Lung (tissue), 12 donors: ENCODE measurements around the gene CAMK1D. TPM values are rescaled to one million over a fixed set of nuclear protein-coding genes. Genes with fewer than 3 reads are reported as not detected.

ENCODE experiments used
- ATAC-seq: fragments of 200-7000 bp; cut with Tn5 transposase; one replicate; pipeline ENCODE4 v1.9.1; 2020; ENCODE audit warnings: moderate number of reproducible peaks; ENCODE audit not compliant: insufficient read depth, low FRiP score
- DNase-seq, 3 donors: peaks; one replicate each; pipeline ENCODE4 v3.0.0-alpha.2; 2013 to 2017
- H3K27ac ChIP-seq, 2 donors: one replicate each; pipeline ENCODE4 v1.5.1; 2013; ENCODE audit warnings: mild to moderate bottlenecking in 2 of 2, moderate library complexity in 2 of 2, control low read depth in 1 of 2, inconsistent platforms in 1 of 2, low read depth in 1 of 2, low read length in 1 of 2
- H3K27me3 ChIP-seq, 3 donors: one replicate each; pipeline ENCODE4 v1.5.1; 2013; ENCODE audit warnings: low read length in 2 of 3; ENCODE audit not compliant: control insufficient read depth in 3 of 3, insufficient read depth in 3 of 3
- H3K36me3 ChIP-seq, 4 donors: one replicate each; pipeline ENCODE4 v1.5.1; 2013; ENCODE audit warnings: low read length in 4 of 4, mild to moderate bottlenecking in 1 of 4, moderate library complexity in 1 of 4; ENCODE audit not compliant: control insufficient read depth in 4 of 4, insufficient read depth in 4 of 4
- H3K4me1 ChIP-seq, 5 donors: one replicate each; pipeline ENCODE4 v1.5.1; 2013; ENCODE audit warnings: low read length in 5 of 5, mild to moderate bottlenecking in 2 of 5, moderate library complexity in 1 of 5; ENCODE audit not compliant: control insufficient read depth in 5 of 5, insufficient read depth in 5 of 5
- H3K4me3 ChIP-seq: one replicate; pipeline ENCODE4 v1.5.1; 2013; ENCODE audit warnings: mild to moderate bottlenecking, control low read depth, moderate library complexity
- H3K9ac ChIP-seq, 2 donors: one replicate each; pipeline ENCODE4 v1.5.1; 2013; ENCODE audit warnings: low read length in 2 of 2, control low read depth in 1 of 2; ENCODE audit not compliant: insufficient read depth in 1 of 2
- H3K9me3 ChIP-seq, 4 donors: one replicate each; pipeline ENCODE4 v1.5.1; 2013; ENCODE audit warnings: low read length in 3 of 4, mild to moderate bottlenecking in 1 of 4, moderate library complexity in 1 of 4; ENCODE audit not compliant: control insufficient read depth in 4 of 4, insufficient read depth in 3 of 4
- CTCF ChIP-seq: IDR thresholded peaks from 2 replicates; pipeline ENCODE4 v1.5.1; 2012; ENCODE audit warnings: mild to moderate bottlenecking; ENCODE audit errors: control extremely low read depth, extremely low read depth
- WGBS, 2 donors: extraction: QIAGEN DNeasy Blood & Tissue Kit; methylation state at CpG; one replicate each; pipeline ENCODE4 v1.1.7; 2013; 5-methylcytosine and 5-hydroxymethylcytosine counted together
- polyA plus RNA-seq, 2 donors: library from polyadenylated mRNA; stranded (reverse); fragments of 200-250 nt; gene quantifications; one replicate each; pipeline ENCODE4 v1.2.1, GENCODE V29; 2013
- total RNA-seq, 2 donors: library from RNA; depleted of rRNA in 1 of 2; stranded (reverse); fragments of >200 nt in 1 of 2; gene quantifications; one replicate each; pipeline ENCODE4 v1.2.1, GENCODE V29; 2014 to 2021
- donor health status: control.
- donor health status: control.
- donor health status: Bipolar disorder and iron deficiency.
- donor health status: healthy.
- donor health status: DM: yes; HTN: yes; CAD: no.

The CAMK1D gene
- total and polyA plus RNA-seq, 4 donors = 3.2 to 37.4 (median 7.0) TPM

DNA sequence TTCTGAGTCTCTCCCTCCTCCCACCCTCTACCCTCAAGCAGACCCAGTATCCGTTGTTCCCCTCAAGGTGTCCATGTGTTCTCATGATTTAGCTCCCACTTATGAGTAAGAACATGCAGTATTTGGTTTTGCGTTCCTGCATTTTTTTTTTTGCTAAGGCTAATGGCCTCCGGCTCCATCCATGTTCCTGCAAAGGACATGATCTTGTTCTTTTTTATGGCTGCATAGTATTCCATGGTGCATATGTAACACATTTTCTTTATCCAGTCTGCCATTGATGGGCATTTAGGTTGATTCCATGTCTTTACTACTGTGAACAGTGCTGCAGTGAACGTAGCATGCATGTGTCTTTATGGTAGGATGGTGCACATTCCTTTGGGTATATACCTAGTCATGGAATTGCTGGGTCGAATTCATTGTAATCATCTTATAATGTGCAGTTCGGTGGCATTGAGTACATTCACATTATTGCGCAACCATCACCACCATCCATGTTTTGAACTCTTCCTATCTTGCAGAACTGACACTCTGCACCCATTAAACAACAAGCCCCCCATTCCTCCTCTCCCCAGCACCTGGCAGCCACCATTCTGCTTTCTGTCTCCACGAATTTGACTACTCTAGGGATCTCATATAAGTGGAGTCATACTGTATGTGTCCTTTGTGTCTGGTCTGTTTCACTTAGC lies 125.5 kb downstream of the CAMK1D start:
- Histone ChIP-seq H3K36me3 (no peaks in the 10 kb centered on the region), H3K27me3 (peaks cover 0 to 9% (median 0%) of the 10 kb centered on the region in 3 donors), H3K9me3 (peaks cover 0 to 3% (median 0%) of the 10 kb centered on the region in 4 donors), H3K27ac (no peak overlapping the region), H3K4me3 (no peak overlapping the region), H3K9ac (no peak overlapping the region), H3K4me1 (peaks cover 0 to 2% (median 0%) of the 10 kb centered on the region in 5 donors)
- no peak for ATAC-seq
- no peak for DNase-seq
- 94 to 97% methylated on average over 8 of the region's 8 CpGs for WGBS, 2 donors
- TF ChIP-seq CTCF = no peak

GRCh38 chr10:12476656-12477055 lies 127.3 kb downstream of the CAMK1D start:
- Histone ChIP-seq H3K4me1 (peaks cover 0 to 2% (median 0%) of the 10 kb centered on the region in 5 donors), H3K9ac (no peak overlapping the region), H3K4me3 (no peak overlapping the region), H3K36me3 (no peaks in the 10 kb centered on the region), H3K27me3 (peaks cover 0 to 9% (median 0%) of the 10 kb centered on the region in 3 donors), H3K9me3 (peaks cover 0 to 4% (median 0%) of the 10 kb centered on the region in 4 donors), H3K27ac (no peak overlapping the region)
- ATAC-seq (no peak), DNase-seq (no peak)
- 86 to 96% methylated on average over 4 of the region's 4 CpGs for WGBS, 2 donors
- no peak for TF ChIP-seq CTCF

DNA sequence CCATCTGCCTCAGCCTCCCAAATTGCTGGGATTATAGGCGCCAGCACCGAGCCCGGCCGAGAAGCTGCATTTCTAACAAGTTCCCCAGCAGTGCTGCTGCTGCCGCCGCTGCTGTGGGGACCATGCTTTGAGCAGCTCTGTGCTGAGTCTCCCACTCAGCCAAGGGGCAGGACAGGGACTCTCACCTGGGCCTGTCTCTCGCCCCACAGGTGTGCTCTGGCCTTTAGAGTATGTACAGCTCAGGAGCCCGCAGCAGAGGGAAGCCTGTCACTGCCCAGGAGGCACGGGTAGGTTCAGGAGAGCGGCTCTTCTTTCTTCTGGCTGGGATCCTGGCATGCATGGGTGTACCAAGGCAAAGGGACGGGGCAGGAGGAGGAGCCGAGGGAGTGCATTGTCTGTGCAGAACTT lies 130.1 kb downstream of the CAMK1D start:
- ATAC-seq (no peak), DNase-seq (no peak)
- Histone ChIP-seq H3K27me3 (peaks cover 0 to 16% (median 0%) of the 10 kb centered on the region in 3 donors), H3K36me3 (no peaks in the 10 kb centered on the region), H3K9me3 (peaks cover 0 to 5% (median 0%) of the 10 kb centered on the region in 4 donors), H3K4me1 (peaks cover 0 to 2% (median 0%) of the 10 kb centered on the region in 5 donors), H3K27ac (no peak overlapping the region), H3K4me3 (no peak overlapping the region), H3K9ac (no peak overlapping the region)
- WGBS, 2 donors = 94 to 95% methylated on average over 12 of the region's 12 CpGs
- no peak for TF ChIP-seq CTCF
